Activated CD8-positive, alpha-beta memory T cell treated with anti-CD3 and anti-CD28 coated beads, Interleukin-2, amount 50 U/mL, for 1 hour (primary cell): ENCODE measurements around the gene SLC26A3.

Source experiments
- DNase-seq: peaks from one replicate; pipeline ENCODE4 v3.0.0-alpha.2; 2020; ENCODE audit errors: extremely low read depth

SLC26A3 gene

GRCh38 chr7:107816011-107816566, 13.1 kb upstream of the SLC26A3 start:
- DNase-seq, result no peak

DNA sequence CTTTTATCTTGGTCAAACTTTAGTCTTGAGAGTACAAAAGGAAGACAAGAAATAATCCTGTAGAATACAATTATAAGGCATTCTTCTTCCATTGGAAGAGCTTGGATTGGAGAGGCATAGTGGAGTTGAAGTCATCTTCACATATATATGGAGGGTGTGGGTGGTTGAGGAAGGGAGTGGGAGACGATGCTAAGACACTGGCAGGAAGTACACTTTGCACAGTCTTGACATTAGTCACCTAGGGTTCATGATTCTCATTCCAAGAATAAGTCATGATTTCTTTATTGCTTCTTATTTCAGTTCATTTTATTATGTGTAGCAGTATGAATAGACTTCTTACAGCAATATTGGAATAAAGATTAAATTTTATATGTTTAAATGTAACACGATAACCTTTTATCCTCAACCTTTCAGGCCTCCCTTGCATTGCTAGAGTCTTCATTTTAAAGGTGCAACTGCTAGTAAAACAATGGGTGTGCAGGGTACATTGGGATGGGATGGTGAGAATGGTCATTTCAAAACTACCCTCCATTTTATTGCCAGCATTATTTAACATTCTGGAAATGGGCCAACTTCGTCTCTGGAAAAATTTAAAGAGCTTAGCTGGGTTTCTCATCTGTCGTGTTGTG, 12.3 kb upstream of the SLC26A3 start:
- no peak for DNase-seq

DNA sequence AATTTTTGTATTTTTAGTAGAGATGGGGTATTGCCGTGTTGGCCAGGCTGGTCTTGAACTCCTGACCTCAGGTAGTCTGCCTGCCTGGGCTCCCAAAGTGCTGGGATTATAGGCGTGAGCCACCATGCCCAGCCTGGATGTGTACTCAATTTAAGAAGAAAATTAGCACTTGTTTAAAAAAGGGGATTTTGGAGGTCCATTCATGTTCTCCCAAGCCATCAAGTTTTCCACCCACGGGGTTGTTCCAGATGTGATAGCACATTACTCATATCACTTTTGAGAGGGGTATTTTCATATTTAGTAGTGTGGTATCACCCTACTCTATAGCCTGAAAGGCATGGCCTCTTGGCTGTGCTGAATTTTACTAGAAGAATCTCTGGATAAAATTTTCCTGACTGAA, 10.5 kb upstream of the SLC26A3 start:
- DNase-seq, result no peak

GRCh38 chr7:107811934-107812333, 8.9 kb upstream of the SLC26A3 start:
- no peak for DNase-seq

DNA sequence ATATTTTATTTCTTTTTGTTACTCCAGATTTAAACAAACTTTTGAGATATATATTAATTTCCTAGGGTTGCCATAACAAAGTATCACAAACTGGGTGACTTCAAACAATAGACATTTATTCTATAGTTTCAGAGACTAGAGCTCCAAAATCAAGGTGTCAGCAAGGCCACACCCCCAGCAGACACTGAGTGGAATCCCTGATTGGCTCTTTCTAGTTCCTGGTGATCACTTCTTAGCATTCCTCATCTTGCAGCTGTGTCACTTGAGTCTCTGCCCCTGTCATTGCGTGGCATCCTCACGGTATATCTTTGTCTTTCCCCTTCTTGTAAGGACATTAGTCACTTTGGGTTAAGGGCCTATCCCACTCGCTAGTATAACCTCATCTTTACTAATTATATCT, 7.6 kb upstream of the SLC26A3 start:
- DNase-seq, result no peak

GRCh38 chr7:107809179-107809578, 6.2 kb upstream of the SLC26A3 start:
- no peak for DNase-seq

DNA sequence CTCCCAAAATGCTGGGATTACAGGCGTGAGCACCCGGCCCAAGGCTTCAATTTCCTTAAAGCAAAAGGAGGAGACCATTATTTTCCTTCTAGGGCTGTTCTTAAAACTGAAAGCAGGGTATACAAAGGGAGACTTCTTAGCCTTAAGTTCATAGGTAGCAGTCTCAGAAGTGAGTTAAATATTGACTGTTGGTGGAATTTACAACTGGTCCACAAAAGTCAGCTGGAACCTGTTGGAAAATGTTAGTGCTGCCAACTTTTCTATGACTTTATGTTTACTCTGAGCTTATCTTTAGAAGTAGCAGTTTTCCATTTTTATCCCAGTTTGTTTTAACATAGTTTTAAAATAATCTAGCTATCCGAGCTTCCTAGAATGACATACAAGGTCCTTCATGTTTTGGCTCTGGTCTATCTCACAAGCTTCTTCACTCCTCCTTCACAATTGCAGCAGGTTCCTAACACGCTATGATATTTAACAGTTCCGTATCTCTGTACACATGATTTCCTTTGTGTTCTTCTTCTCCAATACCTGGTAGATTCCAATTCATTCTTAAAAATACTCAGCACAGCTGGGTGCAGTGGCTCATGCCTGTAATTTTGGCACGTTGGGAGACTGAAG, 3.3 kb downstream of the SLC26A3 start:
- no peak for DNase-seq

GRCh38 chr7:107792364-107792763, 10.7 kb downstream of the SLC26A3 start:
- no peak for DNase-seq

GRCh38 chr7:107789647-107790046, 13.4 kb downstream of the SLC26A3 start:
- no peak for DNase-seq

DNA sequence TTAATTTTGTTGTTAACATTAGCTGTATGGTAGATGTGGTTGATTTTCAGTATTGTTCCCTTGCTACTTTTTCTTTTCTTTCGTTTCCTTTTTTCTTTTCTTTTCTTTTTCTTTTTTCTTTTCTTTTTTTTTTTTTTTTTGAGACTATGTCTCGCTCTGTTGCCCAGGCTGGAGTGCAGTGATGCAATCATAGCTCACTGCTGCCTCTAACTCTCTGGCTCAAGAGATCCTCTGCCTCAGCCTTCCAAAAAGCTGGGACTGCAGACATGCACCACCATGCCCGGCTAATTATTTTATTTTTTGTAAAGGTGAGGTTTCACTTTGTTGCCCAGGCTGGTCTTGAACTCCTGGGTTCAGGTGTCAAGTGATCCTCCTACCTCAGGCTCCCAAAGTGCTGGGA, 14.4 kb downstream of the SLC26A3 start:
- no peak for DNase-seq

DNA sequence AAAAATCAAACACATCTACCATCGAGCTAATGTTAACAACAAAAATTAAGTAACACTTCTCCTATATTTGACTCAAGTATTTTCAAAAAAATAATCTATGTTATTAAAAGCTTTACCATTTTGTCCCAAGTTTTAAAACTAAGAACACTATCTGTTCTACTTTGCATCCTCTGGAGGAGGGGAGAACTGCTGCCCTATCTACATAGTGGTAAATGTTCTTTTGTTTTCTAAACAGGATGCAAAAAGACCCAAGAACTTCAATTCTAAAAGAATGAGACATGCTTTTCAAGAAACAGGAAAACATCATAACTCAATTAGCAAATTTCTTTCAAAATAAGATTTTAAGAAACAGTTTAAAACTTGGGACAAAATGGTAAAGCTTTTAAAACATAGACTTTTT, 14.8 kb downstream of the SLC26A3 start:
- no peak for DNase-seq

DNA sequence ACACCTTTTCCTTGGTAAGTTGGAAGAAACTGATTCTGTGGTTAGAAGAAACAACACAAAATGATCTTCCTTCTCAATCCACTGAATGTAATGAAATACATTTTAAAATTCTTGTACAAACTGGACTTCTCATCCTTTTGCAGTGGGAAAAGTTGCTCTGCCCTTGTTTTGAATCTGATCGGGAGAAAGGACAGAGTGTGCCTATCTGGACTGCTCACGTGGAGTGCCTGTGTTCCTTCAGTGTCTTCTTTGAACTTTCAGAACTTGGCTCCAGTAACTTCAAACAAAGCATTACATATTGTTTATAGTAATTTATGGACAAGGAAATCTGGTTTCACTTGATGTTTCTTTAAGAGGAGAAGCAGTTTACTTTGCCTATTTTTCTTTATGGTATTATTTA, 17.1 kb downstream of the SLC26A3 start:
- DNase-seq, result no peak

DNA sequence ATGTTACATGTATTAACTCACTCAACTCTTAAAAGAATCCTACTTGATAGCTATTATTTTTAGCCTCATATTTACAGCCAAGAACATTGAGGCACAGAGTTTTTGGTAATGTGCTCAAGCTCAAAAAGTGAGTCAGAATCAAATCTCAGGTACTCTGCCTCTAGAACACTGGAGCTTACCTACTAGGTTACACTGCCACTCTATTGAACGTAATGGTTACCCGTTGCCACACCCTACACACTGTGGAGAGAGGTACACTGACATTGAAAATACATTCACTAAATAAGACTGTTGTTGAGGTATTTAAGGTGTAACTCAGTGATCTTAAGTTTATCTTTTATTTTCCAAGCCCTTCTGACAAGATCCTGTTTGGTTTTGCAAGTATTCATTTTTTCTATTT, 17.9 kb downstream of the SLC26A3 start:
- no peak for DNase-seq

DNA sequence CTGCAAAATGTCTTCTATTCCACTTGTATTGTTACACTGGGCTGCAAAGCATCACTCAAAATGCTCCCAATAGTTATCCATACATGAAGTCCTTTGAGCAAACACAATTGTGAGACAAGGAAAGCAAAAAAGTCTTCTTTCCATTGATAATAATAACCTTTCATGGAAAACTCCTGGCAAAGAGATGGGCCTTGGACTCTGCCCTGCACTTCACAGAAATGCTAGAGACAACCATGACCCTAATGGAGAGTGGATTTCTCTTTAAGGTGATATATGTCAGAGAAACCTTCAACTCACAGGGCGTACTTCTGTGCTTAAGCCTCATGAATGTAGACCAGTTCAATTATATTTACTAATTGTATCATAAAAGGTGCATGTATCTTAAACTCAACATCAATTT, 19.4 kb downstream of the SLC26A3 start:
- DNase-seq, result no peak

DNA sequence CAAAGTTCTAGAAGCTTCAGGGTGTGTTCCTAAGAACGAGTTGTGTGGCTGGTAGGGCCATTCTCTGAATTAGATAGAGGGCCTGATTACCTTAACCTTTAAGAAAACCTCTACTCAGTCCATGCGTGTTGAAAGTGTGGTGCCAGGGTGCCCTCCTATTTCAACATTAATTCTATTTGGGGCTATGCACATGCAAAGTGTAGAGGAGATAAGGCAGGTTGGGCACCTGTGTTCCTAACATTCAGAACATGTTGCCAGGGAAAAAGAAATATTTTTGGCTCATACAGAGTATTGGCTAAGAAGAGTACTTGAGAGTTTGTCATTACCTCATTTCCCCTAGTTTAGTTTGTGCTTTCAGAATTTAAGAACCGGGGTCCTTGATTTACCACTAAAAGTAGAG, 20.6 kb downstream of the SLC26A3 start:
- no peak for DNase-seq

DNA sequence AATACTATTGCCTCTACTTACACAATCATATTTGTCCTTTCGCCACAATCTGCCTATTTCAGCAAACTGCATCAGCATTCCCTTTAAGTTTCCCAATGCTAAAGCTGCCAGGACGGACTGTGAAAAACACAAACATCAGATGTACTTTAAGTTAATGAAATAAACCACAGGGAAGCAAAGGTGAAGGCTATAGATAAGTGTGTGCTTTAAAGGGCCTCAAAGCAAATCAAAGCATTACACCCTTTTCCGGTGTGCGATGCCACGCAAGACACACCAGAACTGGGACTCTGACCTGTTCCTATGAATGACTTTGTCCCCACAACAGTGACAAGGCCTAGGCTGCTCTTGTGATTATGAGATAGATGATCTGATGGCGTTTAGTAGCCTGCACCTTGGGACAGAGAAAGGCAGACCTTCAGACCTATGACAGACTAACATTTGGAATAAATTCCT, 23.4 kb downstream of the SLC26A3 start:
- DNase-seq, result no peak

DNA sequence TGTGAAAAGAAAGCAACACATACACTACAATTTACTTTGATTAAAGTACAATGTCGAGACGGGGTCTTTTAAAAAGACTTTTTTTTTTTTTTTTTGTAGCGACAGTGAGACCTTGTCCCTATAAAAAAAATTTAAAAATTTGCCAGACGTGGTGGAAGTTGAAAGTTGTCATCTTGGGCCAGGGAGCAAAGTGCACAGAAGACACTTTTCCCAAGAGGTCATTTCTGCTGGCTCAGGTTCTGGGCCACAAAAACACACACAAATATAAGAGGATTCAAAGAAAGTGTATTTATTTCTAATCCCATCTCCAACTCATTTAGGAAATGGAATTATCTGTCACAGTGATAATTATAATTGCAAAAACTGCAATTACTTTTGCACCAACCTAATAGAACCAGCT, 24.7 kb downstream of the SLC26A3 start:
- no peak for DNase-seq

DNA sequence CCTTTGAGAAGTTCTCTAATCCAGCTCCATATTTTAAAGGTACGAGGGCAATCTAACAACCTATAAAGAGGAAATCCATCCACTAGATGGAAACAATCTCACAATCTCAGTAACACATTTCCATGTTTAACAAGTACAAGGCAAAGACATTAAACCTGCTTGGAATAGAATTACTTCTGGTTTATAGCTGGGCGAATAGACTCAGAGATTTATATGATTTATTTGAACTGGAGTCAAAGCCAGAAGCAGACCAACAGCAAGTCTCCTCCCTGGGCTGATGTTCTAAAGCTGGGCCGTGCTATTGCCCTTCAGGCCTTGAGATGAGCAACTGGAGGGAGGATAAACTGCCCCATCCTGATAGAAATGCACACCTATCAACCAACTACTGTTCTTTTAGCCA, 25.3 kb downstream of the SLC26A3 start:
- no peak for DNase-seq

DNA sequence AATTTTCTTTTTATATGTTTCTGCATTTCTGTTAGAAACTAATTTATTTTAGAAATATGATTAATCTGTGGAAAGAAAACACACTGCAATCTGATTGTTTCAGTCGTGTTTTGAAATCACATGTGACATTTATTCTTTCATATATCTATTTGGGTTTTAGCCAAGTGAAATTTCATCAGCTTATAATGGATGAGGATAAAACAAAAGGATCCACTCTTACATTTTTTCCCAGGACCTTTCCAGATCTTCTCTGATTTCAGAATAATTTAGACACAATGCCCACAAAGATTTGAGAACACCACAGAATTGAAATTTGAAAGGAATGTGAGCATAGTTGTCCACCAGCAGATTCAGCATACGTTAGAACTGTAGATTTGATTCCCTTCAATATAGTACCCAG, 30.0 kb downstream of the SLC26A3 start:
- DNase-seq, result no peak

GRCh38 chr7:107768263-107768662, 34.8 kb downstream of the SLC26A3 start:
- no peak for DNase-seq

- no peak for DNase-seq
Observed at GRCh38 chr7:107767391-107767790, 35.6 kb downstream of the SLC26A3 start.

DNA sequence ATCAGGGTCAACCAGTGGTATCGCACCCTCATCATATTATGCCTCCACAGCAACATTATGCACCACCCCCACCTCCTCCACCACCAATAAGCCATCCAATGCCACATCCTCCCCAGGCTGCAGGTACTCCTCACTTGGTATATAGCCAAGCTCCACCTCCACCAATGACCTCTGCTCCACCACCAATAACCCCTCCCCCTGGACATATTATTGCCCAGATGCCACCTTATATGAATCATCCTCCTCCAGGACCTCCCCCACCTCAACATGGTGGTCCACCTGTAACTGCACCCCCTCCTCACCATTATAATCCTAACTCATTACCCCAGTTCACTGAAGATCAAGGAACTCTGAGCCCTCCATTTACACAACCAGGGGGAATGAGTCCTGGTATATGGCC, 44.4 kb downstream of the SLC26A3 start:
- DNase-seq, result no peak

GRCh38 chr7:107754642-107755041, 48.4 kb downstream of the SLC26A3 start:
- no peak for DNase-seq

- no peak for DNase-seq
Observed at GRCh38 chr7:107751113-107751512, 51.9 kb downstream of the SLC26A3 start.
